Kidney (tissue), 14 donors: ENCODE measurements around the gene FHIP2A. TPM values are rescaled to one million over a fixed set of nuclear protein-coding genes. Genes with fewer than 3 reads are reported as not detected.

Experiments used
- DNase-seq, 5 donors: peaks; one replicate each; pipeline ENCODE4 v3.0.0-alpha.2; 2013 to 2020
- FAIRE-seq: peaks from 2 replicates; lab custom pipeline; 2012; peaks lifted over from hg19 to GRCh38; lab: Jason Lieb, UNC
- H3K27ac ChIP-seq, 2 donors: one replicate each; pipeline ENCODE4 v1.7.0; 2013; ENCODE audit warnings: low read depth in 2 of 2, low read length in 2 of 2, inconsistent platforms in 1 of 2
- H3K27me3 ChIP-seq: one replicate; pipeline ENCODE4 v1.7.1; 2013; ENCODE audit warnings: low read length, inconsistent platforms; ENCODE audit not compliant: control insufficient read depth, insufficient read depth
- H3K36me3 ChIP-seq, 3 donors: one replicate each; pipeline versions ENCODE4 v1.7.0 to v1.7.1; 2013; ENCODE audit warnings: low read length in 3 of 3, control low read depth in 1 of 3, inconsistent platforms in 1 of 3; ENCODE audit not compliant: insufficient read depth in 3 of 3, control insufficient read depth in 2 of 3
- H3K4me1 ChIP-seq, 3 donors: one replicate each; pipeline versions ENCODE4 v1.7.0 to v1.7.1; 2013; ENCODE audit warnings: low read length in 3 of 3, inconsistent platforms in 1 of 3, low read depth in 1 of 3; ENCODE audit not compliant: control insufficient read depth in 2 of 3, insufficient read depth in 2 of 3
- H3K4me3 ChIP-seq, 3 donors: one replicate each; pipeline versions ENCODE4 v1.7.0 to v1.8.1; 2013; ENCODE audit warnings: low read length in 3 of 3, control low read depth in 1 of 3, inconsistent platforms in 1 of 3
- H3K9ac ChIP-seq, 3 donors: one replicate each; pipeline versions ENCODE4 v1.7.0 to v1.7.1; 2013; ENCODE audit warnings: low read length in 3 of 3, control low read depth in 1 of 3, inconsistent platforms in 1 of 3
- H3K9me3 ChIP-seq, 3 donors: one replicate each; pipeline versions ENCODE4 v1.7.0 to v1.7.1; 2013; ENCODE audit warnings: low read length in 3 of 3, control low read depth in 1 of 3, inconsistent platforms in 1 of 3; ENCODE audit not compliant: control insufficient read depth in 2 of 3, insufficient read depth in 1 of 3
- intact Hi-C: fragments of 100-400 bp; cut with DNase I; formaldehyde crosslinking; loops from one replicate; pipeline ENCODE4 v1.11.1; 2022
- polyA plus RNA-seq: library from polyadenylated mRNA; stranded (reverse); fragments of 350-450 nt; fragmentation: Illumina TruSeq; extraction: RNeasy Lipid Tissue Mini Kit (QIAGEN cat#74804); gene quantifications from one replicate; pipeline ENCODE4 v1.2.3, GENCODE V29; 2014; ENCODE audit warnings: low read depth, low replicate concordance; ENCODE audit not compliant: insufficient read depth
- total RNA-seq: library from RNA; stranded (reverse); fragmentation: NEBNext Ultra II Directional; extraction: Animal tissue kit (Norgen Biotek cat#: 25700); gene quantifications from one replicate; pipeline ENCODE4 v1.2.1, GENCODE V29; 2021
- TF ChIP-seq, protein P1 (sequence below): IDR thresholded peaks from 3 replicates; pipeline ENCODE4 v1.5.1; 2012; ENCODE audit warnings: mild to moderate bottlenecking, moderate library complexity, borderline replicate concordance; ENCODE audit not compliant: insufficient read depth; ENCODE audit errors: extremely low read depth
- donor health status: control.
- donor health status: control.
- donor health status: control.
- donor health status: control.
- donor health status: control.
- donor health status: DM: yes; HTN: yes; CAD: no.
- donor health status: Normal renal cell carcinoma (clear cell type).

The FHIP2A gene
- total and polyA plus RNA-seq, 2 donors from 2014 or later: 5.2 to 26.2 TPM

DNA sequence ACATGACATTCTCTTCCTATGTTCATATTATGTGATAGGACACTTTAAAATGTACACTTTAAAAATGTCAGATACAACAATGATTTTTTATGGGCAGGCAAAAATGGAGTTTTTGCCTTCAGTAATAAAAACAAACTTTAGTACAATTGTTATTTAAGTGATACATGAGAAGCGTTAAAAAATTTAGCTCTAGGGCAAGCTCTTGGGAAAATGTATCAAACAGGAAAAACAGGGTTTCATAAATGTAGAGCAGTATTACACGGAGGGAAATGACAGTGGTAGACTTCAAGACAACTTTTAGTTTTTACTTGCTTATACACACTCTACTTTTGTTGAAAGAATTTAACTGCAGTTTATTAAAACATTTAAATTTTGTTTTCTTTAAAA, 1.5 kb downstream of the FHIP2A start:
- FAIRE-seq: peak; percentile 91
- Histone ChIP-seq H3K4me3 (peak overlapping the region; percentile 68 to 87 (median 84)), H3K9ac (peak overlapping the region; percentile 65 to 88 (median 79)), H3K36me3 (no peaks in the 10 kb centered on the region), H3K4me1 (peaks cover 0 to 11% (median 10%) of the 10 kb centered on the region in 3 donors), H3K27ac (peak overlapping the region; percentile 77 to 90), H3K9me3 (no peaks in the 10 kb centered on the region), H3K27me3 (no peaks in the 10 kb centered on the region)
- intact Hi-C loops: no loop called here
- TF ChIP-seq, protein P1, sequence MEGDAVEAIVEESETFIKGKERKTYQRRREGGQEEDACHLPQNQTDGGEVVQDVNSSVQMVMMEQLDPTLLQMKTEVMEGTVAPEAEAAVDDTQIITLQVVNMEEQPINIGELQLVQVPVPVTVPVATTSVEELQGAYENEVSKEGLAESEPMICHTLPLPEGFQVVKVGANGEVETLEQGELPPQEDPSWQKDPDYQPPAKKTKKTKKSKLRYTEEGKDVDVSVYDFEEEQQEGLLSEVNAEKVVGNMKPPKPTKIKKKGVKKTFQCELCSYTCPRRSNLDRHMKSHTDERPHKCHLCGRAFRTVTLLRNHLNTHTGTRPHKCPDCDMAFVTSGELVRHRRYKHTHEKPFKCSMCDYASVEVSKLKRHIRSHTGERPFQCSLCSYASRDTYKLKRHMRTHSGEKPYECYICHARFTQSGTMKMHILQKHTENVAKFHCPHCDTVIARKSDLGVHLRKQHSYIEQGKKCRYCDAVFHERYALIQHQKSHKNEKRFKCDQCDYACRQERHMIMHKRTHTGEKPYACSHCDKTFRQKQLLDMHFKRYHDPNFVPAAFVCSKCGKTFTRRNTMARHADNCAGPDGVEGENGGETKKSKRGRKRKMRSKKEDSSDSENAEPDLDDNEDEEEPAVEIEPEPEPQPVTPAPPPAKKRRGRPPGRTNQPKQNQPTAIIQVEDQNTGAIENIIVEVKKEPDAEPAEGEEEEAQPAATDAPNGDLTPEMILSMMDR: no peak
- DNase-seq: no peak

DNA sequence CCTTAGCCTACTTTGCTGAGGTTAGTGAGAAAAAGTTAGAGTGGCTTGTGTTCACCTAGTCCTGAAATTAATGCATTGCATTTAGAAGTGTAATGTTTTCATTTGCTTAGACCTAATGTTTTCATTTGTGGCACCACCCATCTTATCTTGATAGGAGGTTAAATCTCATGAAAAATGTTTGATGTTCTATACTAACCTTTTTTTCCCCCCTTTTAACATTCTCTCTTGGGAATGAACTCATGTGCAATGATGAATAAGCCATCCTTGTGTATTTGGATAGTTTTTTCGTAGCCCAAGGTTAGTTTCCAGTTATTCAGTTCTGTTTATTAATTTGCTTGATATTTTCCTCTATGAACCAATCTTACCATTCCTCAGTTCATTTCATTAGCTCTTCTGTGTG, 2.8 kb downstream of the FHIP2A start:
- Histone ChIP-seq H3K27me3 (no peaks in the 10 kb centered on the region), H3K27ac (no peak overlapping the region), H3K4me1 (peaks cover 0 to 11% (median 10%) of the 10 kb centered on the region in 3 donors), H3K9ac (no peak overlapping the region), H3K9me3 (no peaks in the 10 kb centered on the region), H3K4me3 (no peak overlapping the region), H3K36me3 (no peaks in the 10 kb centered on the region)
- TF ChIP-seq, protein P1: no peak
- intact Hi-C loops: no loop called here
- no peak for DNase-seq
- FAIRE-seq: no peak

DNA sequence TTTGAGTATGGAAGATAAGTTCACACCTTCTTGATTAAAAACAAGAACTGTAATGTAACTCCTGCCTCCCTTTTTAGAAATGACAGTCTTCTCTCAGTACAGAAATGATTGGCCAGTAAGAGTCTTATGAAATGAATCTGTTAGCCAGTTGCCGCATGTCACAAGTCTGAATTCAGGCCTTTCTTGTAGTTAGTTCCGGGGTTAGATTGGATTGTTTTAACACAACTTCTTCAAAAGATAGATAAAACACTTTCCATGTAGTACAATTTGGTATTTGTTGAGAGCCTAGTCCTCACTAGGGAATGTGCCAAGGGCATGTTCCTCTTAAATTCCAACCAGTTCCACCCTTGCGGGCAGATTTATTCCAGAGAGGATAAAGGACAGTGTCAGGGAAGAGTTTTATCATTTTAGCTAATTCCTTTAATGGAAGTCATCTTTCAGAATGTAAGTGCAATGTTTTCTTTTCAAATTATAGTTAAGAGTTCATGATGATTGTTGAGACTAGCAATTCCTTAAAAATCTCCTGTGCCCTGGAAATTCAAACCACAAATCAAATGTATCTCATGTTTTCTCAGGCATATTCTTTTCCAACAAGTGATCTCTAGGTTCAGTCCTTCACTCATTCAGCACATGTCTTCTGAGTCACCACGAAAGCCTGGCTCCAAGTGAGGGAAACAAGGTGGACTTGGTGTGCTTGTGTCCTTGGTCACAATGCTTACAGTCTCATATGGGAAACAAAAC, 4.1 kb downstream of the FHIP2A start:
- Histone ChIP-seq H3K36me3 (no peaks in the 10 kb centered on the region), H3K27me3 (no peaks in the 10 kb centered on the region), H3K27ac (no peak overlapping the region), H3K9me3 (no peaks in the 10 kb centered on the region), H3K9ac (no peak overlapping the region), H3K4me3 (no peak overlapping the region), H3K4me1 (peaks cover 0 to 11% (median 10%) of the 10 kb centered on the region in 3 donors)
- no peak for FAIRE-seq
- intact Hi-C loops: no loop called here
- TF ChIP-seq, protein P1: no peak
- peak in 1 of 5 donors; percentile 2 for DNase-seq
